ENCODE measurements around the gene TMEM132E.

Gene TMEM132E

GRCh38 chr17:34603974-34604373 lies 24.6 kb downstream of the TMEM132E start:
- no peak for DNase-seq

GRCh38 chr17:34606763-34607162 lies 27.4 kb downstream of the TMEM132E start:
- no peak for DNase-seq

- no peak for DNase-seq
Observed at GRCh38 chr17:34607917-34608316, 28.5 kb downstream of the TMEM132E start.

GRCh38 chr17:34609210-34609609 lies 29.8 kb downstream of the TMEM132E start:
- DNase-seq: no peak

- no peak for DNase-seq
Observed at GRCh38 chr17:34610039-34610438, 30.7 kb downstream of the TMEM132E start.

- no peak for DNase-seq
Observed at GRCh38 chr17:34610506-34610905, 31.1 kb downstream of the TMEM132E start.

GRCh38 chr17:34613064-34614019 lies 34.0 kb downstream of the TMEM132E start:
- DNase-seq: no peak

GRCh38 chr17:34614698-34615097 lies 35.3 kb downstream of the TMEM132E start:
- no peak for DNase-seq

GRCh38 chr17:34615326-34615725 lies 35.9 kb downstream of the TMEM132E start:
- DNase-seq: no peak

GRCh38 chr17:34616148-34616547 lies 36.8 kb downstream of the TMEM132E start:
- no peak for DNase-seq

- no peak for DNase-seq
Observed at GRCh38 chr17:34617398-34617797, 38.0 kb downstream of the TMEM132E start.

GRCh38 chr17:34619687-34620217 lies 40.4 kb downstream of the TMEM132E start:
- DNase-seq: no peak

GRCh38 chr17:34620458-34620857 lies 41.1 kb downstream of the TMEM132E start:
- no peak for DNase-seq

GRCh38 chr17:34622862-34623623 lies 43.7 kb downstream of the TMEM132E start:
- DNase-seq: no peak

- DNase-seq: no peak
Observed at GRCh38 chr17:34623856-34624766, 44.7 kb downstream of the TMEM132E start.

- DNase-seq: no peak
Observed at GRCh38 chr17:34624767-34625383, 45.5 kb downstream of the TMEM132E start.

GRCh38 chr17:34626121-34626681 lies 46.8 kb downstream of the TMEM132E start:
- DNase-seq: no peak

- no peak for DNase-seq
Observed at GRCh38 chr17:34628879-34629278, 49.5 kb downstream of the TMEM132E start.

- no peak for DNase-seq
Observed at GRCh38 chr17:34633351-34633750, 54.0 kb downstream of the TMEM132E start.

GRCh38 chr17:34633760-34634159 lies 54.4 kb downstream of the TMEM132E start:
- DNase-seq: no peak

- no peak for DNase-seq
Observed at GRCh38 chr17:34634551-34635160, 55.3 kb downstream of the TMEM132E start.

Data from activated effector memory CD4-positive, alpha-beta T cell treated with anti-CD3 and anti-CD28 coated beads, Interleukin-2, amount 50 U/mL, for 16 hours (primary cell).